ENCODE data around the gene S100G.
"Not testable (repeated sequence)": the region's sequence is repeated elsewhere in the genome, so short reads cannot be mapped to it uniquely, and the experiment has no call there.

DNA sequence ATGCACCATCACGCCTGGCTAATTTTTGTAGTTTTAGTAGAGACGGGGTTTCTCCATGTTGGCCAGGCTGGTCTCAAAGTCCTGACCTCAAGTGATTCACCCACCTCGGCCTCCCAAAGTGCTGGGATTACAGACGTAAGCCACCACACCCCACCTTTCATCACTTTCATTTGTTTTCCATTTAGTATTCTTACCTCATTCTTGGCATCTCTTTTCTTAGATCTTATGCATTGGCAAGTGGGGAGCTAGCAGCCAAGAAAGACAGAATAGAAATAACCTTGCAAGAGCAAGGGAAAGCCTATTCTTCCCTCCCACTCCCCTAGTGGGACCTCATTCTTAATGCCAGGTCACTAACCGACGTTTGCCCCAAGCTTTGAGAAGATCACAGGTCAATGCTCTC is 21.4 kb upstream of the S100G start:
- not testable (repeated sequence) for TF ChIP-seq EZH2phosphoT487 (IDR thresholded peaks at IDR 0.05; ENCODE audit: borderline replicate concordance, low read depth); MEF2A (IDR thresholded peaks at IDR 0.05; ENCODE audit: borderline replicate concordance, low read depth); RFX5 (IDR thresholded peaks at IDR 0.05; ENCODE audit: low read length); GATA2 (CRISPR knock-in tag; IDR thresholded peaks at IDR 0.05); RXRA (IDR thresholded peaks at IDR 0.05; ENCODE audit: borderline replicate concordance, low read depth); POLR2AphosphoS5 (IDR thresholded peaks at IDR 0.05; ENCODE audit: low read depth, low read length)
- TF ChIP-seq, protein P1, sequence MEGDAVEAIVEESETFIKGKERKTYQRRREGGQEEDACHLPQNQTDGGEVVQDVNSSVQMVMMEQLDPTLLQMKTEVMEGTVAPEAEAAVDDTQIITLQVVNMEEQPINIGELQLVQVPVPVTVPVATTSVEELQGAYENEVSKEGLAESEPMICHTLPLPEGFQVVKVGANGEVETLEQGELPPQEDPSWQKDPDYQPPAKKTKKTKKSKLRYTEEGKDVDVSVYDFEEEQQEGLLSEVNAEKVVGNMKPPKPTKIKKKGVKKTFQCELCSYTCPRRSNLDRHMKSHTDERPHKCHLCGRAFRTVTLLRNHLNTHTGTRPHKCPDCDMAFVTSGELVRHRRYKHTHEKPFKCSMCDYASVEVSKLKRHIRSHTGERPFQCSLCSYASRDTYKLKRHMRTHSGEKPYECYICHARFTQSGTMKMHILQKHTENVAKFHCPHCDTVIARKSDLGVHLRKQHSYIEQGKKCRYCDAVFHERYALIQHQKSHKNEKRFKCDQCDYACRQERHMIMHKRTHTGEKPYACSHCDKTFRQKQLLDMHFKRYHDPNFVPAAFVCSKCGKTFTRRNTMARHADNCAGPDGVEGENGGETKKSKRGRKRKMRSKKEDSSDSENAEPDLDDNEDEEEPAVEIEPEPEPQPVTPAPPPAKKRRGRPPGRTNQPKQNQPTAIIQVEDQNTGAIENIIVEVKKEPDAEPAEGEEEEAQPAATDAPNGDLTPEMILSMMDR (IDR thresholded peaks at IDR 0.05) = not testable (repeated sequence)
- TF ChIP-seq, protein P2, sequence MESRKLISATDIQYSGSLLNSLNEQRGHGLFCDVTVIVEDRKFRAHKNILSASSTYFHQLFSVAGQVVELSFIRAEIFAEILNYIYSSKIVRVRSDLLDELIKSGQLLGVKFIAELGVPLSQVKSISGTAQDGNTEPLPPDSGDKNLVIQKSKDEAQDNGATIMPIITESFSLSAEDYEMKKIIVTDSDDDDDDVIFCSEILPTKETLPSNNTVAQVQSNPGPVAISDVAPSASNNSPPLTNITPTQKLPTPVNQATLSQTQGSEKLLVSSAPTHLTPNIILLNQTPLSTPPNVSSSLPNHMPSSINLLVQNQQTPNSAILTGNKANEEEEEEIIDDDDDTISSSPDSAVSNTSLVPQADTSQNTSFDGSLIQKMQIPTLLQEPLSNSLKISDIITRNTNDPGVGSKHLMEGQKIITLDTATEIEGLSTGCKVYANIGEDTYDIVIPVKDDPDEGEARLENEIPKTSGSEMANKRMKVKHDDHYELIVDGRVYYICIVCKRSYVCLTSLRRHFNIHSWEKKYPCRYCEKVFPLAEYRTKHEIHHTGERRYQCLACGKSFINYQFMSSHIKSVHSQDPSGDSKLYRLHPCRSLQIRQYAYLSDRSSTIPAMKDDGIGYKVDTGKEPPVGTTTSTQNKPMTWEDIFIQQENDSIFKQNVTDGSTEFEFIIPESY (IDR thresholded peaks at IDR 0.05; ENCODE audit: borderline replicate concordance, low read depth) = not testable (repeated sequence)
- TF ChIP-seq, protein P3, sequence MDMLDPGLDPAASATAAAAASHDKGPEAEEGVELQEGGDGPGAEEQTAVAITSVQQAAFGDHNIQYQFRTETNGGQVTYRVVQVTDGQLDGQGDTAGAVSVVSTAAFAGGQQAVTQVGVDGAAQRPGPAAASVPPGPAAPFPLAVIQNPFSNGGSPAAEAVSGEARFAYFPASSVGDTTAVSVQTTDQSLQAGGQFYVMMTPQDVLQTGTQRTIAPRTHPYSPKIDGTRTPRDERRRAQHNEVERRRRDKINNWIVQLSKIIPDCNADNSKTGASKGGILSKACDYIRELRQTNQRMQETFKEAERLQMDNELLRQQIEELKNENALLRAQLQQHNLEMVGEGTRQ (IDR thresholded peaks at IDR 0.05; ENCODE audit: borderline replicate concordance, low read depth, low read length) = not testable (repeated sequence)
